Embryonic facial prominence (tissue), 1 donor: ENCODE results near the gene TRPM7.
"Not testable (repeated sequence)": the region's sequence is repeated elsewhere in the genome, so short reads cannot be mapped to it uniquely, and the experiment has no call there.

Source experiments
- DNase-seq: peaks from one replicate; pipeline ENCODE4 v3.0.0-alpha.2; 2016; ENCODE audit errors: extremely low spot score

Gene TRPM7

DNA sequence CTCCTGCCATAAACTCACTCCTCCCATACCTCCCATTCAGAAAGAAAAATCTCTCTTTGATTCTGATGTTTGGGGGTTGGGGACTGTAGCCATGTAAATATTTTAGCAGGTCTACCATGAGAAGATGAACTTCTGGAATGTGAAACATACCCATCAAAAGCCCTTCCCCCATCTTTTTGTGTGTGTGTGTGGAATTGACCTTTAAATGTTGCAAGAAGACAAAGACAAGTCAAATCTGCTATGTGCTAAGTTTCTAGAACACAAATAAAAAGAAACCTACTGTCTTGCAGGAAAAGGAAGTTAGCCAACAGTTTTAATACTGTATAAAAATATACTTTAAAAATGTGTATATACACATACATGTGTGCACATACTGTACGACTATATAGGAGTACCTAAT is 110.4 kb downstream of the TRPM7 start:
- no peak for DNase-seq

DNA sequence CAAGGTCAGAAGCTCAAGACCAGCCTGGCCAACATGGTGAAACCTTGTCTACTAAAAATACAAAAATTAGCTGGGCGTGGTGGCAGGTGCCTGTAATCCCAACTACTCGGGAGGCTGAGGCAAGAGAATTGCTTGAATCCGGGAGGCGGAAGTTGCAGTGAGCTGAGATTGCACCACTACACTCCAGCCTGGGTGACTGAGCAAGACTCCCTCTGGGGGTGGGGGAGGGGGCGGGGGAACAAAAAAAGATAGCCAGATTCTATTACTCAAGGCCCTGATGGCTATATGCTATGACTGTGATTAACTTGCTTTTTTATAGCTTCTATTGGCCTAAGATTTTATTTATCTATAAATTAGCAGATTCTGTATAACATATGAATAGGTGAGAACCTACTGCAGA is 112.8 kb downstream of the TRPM7 start:
- DNase-seq, result not testable (repeated sequence)

DNA sequence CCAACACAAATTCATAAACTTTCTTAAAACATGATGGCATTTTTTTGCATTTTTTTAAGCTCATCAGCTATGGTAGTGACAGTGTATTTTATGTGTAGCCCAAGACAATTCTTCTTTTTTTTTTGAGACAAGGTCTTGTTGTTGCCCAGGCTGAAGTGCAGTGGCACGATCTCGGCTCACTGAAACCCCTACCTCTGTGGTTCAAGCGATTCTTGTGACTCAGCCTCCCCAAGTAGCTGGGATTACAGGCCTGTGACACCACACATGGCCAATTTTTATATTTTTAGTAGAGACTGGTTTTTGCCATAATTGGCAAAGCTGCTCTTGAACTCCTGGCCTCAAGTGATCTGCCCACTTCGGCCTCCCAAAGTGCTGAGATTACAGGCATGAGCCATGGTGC is 122.8 kb downstream of the TRPM7 start:
- DNase-seq, result no peak

DNA sequence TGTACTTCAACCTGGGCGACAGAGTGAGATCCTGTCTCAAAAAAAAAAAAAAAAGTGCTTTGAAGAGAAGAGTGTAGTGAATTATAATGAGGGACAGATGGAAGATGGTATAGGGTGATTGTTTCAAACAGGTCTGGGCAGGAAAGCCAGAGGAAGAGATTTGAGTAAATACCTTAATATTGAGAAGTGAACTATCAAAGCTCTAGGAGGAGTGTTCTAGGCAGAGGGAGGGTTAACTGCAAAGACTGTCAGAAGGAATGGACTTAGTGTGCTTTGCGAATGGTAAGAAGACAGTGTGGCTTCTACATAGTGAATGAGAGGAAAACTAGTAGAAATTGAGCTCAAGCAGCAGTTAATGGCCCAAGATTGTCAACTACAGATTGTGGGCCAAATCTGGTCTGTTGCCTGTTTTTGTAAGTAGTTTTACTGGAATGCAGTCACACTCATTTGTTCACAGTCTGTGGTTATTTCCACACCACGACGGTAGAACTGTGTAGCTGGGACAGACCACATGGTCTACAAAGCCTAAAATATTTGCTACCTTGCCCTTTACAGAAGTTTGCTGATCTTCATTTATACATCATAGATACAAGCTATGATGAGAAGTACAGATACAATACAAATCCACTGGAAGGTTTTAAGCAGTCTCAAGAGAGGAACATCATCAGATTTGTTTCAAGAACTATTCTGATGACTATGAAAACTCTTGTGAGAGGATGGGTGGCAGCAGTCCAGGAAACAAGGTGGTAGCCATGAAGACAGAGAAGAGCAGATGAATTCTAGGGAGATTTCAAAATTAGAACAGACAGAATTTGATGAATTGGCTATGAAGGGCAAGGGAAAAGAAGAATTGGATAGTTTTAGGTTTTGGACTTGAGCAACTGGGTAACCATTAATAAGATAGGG is 123.6 kb downstream of the TRPM7 start:
- DNase-seq, result no peak

DNA sequence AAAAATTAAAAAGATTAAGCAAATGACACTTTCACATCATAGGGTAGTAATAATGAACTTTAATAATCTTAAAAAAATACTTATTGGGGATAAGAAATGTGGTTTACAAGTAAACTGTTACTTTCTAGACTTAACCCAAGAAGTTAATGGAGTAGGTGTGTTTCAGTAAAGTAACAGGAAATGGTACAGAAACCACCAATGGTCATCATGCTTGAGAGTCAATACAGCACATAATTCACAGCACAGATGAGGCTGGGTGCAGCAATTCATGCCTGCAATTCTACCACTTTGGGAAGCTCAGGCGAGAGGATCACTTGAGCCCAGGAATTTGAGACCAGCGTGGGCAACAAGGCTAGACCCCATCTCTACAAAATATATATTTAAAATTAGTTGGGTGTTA is 128.6 kb downstream of the TRPM7 start:
- DNase-seq, result no peak

DNA sequence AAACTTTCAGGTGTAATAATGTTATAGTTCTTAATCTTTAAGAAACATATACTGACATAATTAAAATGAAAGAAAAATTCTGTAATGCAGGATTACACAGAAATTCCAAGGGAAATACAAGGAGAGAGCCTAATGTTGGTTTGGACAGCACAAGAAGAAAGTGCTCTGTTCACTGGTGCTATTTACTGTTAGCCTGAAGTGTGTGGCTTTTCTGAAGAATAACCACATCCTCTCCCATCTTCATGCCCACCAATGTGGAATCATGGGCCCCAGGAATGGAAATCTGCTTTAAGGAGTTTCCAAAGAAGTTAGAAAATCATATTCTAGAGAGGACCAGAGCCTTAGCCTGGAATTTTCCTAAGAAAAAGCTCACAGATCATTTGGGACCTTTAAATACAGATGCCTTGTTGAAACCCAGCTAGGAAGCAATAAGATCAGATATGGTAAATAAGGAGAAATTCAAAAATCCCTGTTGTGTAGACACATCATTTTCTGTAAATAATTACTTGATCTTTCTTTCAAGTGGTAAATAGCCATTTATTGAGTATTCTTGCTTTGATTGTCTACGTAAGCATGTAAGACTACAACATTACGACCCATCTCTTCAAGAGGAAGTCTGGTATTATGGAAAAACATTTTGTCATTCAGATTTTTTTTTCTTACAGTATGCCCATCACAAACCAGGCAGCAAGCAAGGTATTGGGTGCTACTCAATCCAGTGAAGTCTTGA is 129.8 kb downstream of the TRPM7 start:
- DNase-seq, result no peak

DNA sequence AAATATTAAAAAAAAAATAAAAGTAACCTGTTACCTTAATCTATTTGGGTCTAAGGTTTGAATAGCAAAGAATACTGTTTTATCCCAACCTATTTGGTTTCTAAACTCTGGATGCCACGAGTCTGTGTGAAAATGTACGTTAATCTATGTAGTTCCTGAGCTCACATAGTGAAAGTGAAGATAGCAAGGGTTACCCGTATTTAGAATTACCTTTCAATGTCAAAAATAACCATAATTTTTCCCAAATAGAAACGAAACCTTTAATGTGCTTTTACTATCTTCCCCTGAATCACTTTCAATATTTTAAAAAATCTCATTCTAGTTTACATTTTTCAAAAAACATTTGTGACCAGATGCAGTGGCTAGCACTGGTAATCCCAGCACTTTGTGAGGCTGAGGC is 134.4 kb downstream of the TRPM7 start:
- DNase-seq, result no peak

DNA sequence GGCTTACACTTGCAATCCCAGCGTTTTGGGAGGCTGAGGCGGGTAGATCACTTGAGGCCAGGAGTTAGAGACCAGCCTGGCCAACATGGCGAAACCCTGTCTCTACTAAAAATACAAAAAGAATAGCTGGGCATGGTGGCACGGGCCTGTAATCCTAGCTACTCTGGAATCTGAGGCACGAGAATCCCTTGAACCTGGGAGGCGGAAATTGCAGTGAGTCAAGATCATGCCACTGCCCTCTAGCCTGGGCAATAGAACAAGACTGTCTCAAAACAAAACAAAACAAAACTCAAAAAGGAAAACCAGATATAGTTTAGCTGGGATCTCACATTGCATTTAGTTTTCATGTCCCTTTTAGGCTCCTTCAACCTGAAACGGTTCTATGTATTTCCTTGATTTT is 137.3 kb downstream of the TRPM7 start:
- DNase-seq, result no peak

DNA sequence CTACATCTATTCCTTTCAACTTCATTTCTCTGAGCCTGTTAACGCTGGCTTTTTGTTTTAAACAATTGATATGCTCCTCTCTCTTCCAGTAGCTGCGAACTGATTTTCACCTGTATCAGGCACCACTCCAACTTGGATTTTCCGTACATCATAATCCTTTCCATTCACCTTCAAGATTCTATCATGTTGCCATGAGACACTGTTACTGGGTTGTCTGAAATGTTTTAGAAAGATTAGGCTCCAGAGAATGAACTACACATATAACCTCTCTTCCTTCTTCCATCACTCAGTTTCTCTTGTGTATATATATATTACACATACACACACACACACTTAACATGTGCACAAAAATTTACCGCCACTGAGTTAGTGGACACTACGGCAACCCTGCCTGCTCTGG is 140.0 kb downstream of the TRPM7 start, which contains the start of gene USP50:
TSS of gene USP50 (minus strand) at position 101 of the 400 bp plus-strand sequence. CDS start 141 bp downstream, outside the sequence.
- DNase-seq, result no peak

DNA sequence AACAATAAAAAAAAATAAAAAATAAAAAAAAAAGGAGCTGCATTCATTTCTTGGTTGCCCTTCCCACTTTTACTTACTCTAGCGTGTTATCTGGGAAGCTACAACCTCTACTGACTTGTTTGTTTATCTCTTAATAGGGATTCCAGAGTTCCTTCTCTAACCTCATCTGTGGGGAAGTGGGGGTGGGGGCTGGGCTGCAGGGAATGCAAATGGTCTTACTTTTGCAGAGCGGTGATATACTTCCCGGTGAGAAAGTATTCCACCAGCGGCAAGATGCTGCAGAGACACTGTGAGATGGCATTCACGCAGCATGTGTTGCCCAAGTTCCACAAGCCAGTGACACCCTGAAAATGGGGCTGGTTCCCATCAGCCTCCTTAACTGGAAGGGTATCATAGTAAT is 142.2 kb downstream of the TRPM7 start:
- DNase-seq, result no peak

DNA sequence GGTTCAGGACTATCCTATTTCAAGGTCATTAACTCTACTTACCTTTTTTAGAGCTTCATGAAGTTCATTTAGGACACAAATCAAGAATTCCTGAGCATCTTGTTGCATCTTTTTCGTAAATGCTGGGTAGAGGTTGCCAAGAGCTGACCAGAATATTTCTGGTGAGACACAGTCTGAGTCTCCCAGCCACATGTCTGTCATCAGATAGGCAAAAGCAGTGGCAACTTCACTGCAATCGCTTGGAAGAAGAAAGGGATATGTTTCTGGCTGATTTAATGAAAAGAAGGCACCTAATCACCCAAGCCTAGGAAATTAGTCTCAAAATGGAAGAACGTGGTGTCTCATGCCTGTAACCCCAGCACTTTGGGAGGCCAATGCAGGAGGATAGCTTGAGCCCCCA is 143.0 kb downstream of the TRPM7 start:
- DNase-seq, result no peak

DNA sequence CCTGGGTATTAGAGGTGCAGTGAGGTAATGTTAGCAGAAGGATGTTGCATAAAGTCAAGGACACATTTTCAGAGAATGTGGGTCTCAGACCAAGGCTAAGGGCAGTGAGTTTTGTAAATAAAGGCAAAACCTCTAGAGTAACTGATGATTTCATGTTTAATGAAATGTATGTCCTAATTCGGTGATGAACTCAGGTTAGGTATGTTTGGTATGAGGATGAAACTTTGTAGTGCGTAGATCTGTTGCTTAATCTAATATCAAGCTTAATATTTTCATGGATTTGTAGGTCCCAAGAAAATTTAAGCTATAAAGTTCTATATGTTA is 143.7 kb downstream of the TRPM7 start:
- DNase-seq, result no peak

DNA sequence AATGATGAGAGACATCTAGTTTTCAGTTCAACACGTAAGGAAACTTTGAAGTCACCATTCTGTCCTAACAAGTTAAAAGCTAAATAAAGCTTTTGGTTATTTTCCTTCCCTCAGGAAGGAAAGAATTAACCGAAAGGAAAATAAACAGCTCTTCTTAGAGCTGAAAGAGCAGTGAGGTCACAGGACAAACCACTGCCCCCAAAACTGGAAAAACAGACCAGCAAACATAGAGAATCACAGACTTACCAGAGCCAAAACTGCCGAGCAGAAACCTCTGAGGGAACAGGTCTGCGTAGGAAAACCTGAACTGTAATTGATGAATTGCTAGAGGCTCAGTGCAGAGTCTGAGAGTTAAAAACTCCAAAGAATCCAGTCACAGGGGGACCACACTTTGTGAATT is 154.8 kb downstream of the TRPM7 start:
- DNase-seq, result no peak

DNA sequence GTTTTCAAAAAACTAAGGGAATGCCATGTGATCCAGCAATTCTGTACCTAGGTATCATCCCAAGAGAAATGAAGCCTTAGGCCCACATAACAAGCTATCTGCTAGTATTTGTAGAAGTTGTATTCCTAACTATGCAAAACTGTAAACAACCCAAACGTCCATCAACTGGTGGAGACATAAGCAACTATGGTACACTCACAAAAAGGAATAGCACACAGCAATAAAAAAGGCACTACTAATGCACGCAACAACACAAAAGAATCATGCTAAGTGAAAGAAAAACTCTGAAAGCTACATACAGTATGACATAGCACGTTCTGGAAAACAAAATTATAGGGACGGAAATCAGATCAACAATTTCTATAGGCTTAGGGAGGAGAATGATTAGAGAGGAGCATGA is 155.4 kb downstream of the TRPM7 start:
- no peak for DNase-seq

DNA sequence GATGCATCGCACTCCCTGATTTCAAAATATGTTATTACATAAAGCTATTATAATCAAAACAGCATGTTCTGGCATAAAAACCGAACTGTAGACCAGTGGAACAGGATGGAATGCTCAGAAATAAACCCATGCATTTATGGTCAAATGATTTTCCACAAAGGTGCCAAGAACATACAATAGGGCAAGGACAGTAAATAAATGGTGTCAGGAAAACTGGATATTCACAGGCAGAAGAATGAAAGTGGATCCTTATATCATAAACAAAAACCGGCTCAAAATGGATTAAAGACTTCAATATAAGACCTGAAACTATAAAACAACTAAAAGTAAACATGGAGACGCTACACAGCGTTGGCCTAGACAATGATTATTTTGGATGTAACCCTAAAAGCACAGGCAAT is 162.7 kb downstream of the TRPM7 start:
- no peak for DNase-seq

DNA sequence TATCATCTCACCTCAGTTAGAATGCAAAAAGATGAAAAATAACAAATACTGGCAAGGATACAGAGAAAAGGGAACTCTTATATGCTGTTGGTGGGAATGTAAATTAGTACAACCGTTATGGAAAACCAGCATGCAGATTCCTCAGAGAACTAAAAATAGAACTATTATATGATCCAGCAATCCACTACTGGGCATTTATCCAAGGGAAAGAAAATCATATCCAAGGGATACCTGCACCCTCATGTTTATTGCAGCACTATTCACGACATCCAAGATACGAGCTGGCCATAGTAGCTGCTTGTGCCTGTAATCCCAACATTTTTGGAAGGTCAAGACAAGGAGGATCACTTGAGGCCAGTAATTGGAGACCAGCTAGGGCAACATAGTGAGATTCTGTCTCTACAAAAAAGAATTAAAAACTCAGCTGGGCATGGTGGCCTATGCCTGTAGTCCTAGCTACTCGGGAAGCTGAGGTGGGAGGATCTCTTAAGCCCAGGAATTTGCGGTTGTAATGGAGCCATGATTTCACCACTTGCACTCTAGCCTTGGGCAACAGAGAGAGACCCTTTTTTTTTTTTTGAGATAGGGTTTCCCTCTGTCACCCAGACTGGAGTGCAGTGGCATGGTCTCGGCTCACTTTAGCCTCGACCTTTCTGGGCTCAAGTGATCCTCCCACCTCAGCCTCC is 166.7 kb downstream of the TRPM7 start:
- no peak for DNase-seq

DNA sequence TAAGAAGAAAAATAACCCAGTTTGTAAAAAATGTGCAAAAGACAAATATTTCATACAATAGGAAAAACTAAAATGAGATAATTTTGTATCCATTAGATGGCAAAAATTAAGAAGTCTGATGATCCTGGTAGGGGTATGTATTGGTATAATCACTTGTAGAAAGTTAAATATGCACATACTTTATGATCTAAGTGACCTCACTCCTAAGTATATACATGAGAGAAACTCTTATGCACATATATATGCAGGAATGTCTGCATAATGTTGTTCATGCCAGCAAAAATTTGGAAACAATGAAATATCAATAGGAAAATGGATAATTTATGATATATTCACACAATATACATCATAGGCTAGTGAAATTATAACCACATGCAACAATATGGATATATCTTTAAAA is 173.6 kb downstream of the TRPM7 start:
- DNase-seq, result no peak
